Measurements from ENCODE around the gene TMEM239. TPM values are rescaled to one million over a fixed set of nuclear protein-coding genes. Genes with fewer than 3 reads are reported as not detected.

The TMEM239 gene
- total and polyA plus RNA-seq, 9 donors: not detected

GRCh38 chr20:2812189-2812588 is 4.0 kb upstream of the TMEM239 start:
- Histone ChIP-seq H3K27ac (no peak overlapping the region), H3K4me1 (ENCODE audit: insufficient read depth) (peaks cover 9% of the 10 kb centered on the region), H3K36me3 (no peaks in the 10 kb centered on the region), H3K9me3 (no peaks in the 10 kb centered on the region), H3K4me3 (no peak overlapping the region), H3K27me3 (no peaks in the 10 kb centered on the region)
- intact Hi-C loops (cut with DNase I): loop anchor here in 1 of 4 donors (10.0 kb wide), 1 partner anchor 57 kb away; no protein-coding TSS in a partner anchor
- TF ChIP-seq CTCF (IDR thresholded peaks at IDR 0.05) (no peak), EP300 (IDR thresholded peaks at IDR 0.05) (no peak), POLR2A (IDR thresholded peaks at IDR 0.05) (no peak)
- no peak for DNase-seq
- 75 to 95% (median 91%) methylated on average over 3 of the region's 3 CpGs for WGBS, 3 donors

- H3K4me3 ChIP-seq: no peak overlapping the region
- no peak overlapping the region for H3K27ac ChIP-seq
- no peaks in the 10 kb centered on the region for H3K36me3 ChIP-seq
- intact Hi-C loops (cut with DNase I): loop anchor here in 1 of 4 donors (10.0 kb wide), 1 partner anchor 59 kb away; no protein-coding TSS in a partner anchor
- peaks cover 24% of the 10 kb centered on the region for H3K4me1 ChIP-seq (ENCODE audit: insufficient read depth)
- DNase-seq: no peak
- WGBS, 3 donors: 93 to 100% (median 97%) methylated on average over 1 of the region's 1 CpG
- H3K9me3 ChIP-seq: no peaks in the 10 kb centered on the region
- TF ChIP-seq CTCF (IDR thresholded peaks at IDR 0.05) (no peak), POLR2A (IDR thresholded peaks at IDR 0.05) (no peak), EP300 (IDR thresholded peaks at IDR 0.05) (no peak)
- no peaks in the 10 kb centered on the region for H3K27me3 ChIP-seq
Observed at GRCh38 chr20:2814076-2814475, 2.1 kb upstream of the TMEM239 start.

GRCh38 chr20:2814587-2815051 is 1.5 kb upstream of the TMEM239 start, which contains the start of gene C20orf141:
Gene C20orf141 (plus strand): TSS chr20:2814987. CDS start chr20:2815185, 198 bp downstream.
- 14 to 22% (median 16%) methylated on average over 5 of the region's 5 CpGs for WGBS, 3 donors
- Histone ChIP-seq H3K4me3 (no peak within 1 kb of the TSS), H3K4me1 (ENCODE audit: insufficient read depth) (peaks cover 27% of the 10 kb centered on the region), H3K36me3 (no peaks in the 10 kb centered on the region), H3K9me3 (no peaks in the 10 kb centered on the region), H3K27me3 (no peaks in the 10 kb centered on the region), H3K27ac (no peak within 1 kb of the TSS)
- TF ChIP-seq EP300 (IDR thresholded peaks at IDR 0.05): no peak
- no peak for TF ChIP-seq POLR2A (IDR thresholded peaks at IDR 0.05)
- no peak for TF ChIP-seq CTCF (IDR thresholded peaks at IDR 0.05)
- DNase-seq: peak in 3 of 5 donors; percentile 44 to 58 (median 52)
- intact Hi-C loops (cut with DNase I): loop anchor here in 1 of 4 donors (10.0 kb wide), 1 partner anchor 60 kb away; no protein-coding TSS in a partner anchor

GRCh38 chr20:2815242-2815900 is 793 bp upstream of the TMEM239 start:
- H3K27me3 ChIP-seq: no peaks in the 10 kb centered on the region
- H3K9me3 ChIP-seq: no peaks in the 10 kb centered on the region
- DNase-seq: no peak
- 90 to 93% (median 92%) methylated on average over 8 of the region's 8 CpGs for WGBS, 3 donors
- no peak overlapping the region for H3K27ac ChIP-seq
- H3K4me3 ChIP-seq: no peak overlapping the region
- intact Hi-C loops (cut with DNase I): loop anchor here in 1 of 4 donors (10.0 kb wide), 1 partner anchor 61 kb away; no protein-coding TSS in a partner anchor
- no peaks in the 10 kb centered on the region for H3K36me3 ChIP-seq
- H3K4me1 ChIP-seq (ENCODE audit: insufficient read depth): peaks cover 29% of the 10 kb centered on the region
- TF ChIP-seq CTCF (IDR thresholded peaks at IDR 0.05) (no peak), EP300 (IDR thresholded peaks at IDR 0.05) (no peak), POLR2A (IDR thresholded peaks at IDR 0.05) (no peak)
